ENCODE results near the gene CISH.

Gene CISH

GRCh38 chr3:50649451-50649931, 37.9 kb upstream of the CISH start:
- Mint-ChIP-seq H3K27me3 (ENCODE audit: low read depth) (no peaks in the 10 kb centered on the region), H3K27ac (peak overlapping the region; percentile 20), H3K4me1 (ENCODE audit: low read depth) (peaks cover 4% of the 10 kb centered on the region), H3K9me3 (no peaks in the 10 kb centered on the region), H3K36me3 (ENCODE audit: low read depth) (peaks cover 30% of the 10 kb centered on the region), H3K4me3 (no peak overlapping the region)
- no peak for DNase-seq (ENCODE audit: low spot score)

GRCh38 chr3:50648944-50649343, 37.4 kb upstream of the CISH start:
- H3K27me3 Mint-ChIP-seq (ENCODE audit: low read depth): no peaks in the 10 kb centered on the region
- peaks cover 35% of the 10 kb centered on the region for H3K36me3 Mint-ChIP-seq (ENCODE audit: low read depth)
- H3K4me3 Mint-ChIP-seq: no peak overlapping the region
- no peaks in the 10 kb centered on the region for H3K9me3 Mint-ChIP-seq
- H3K4me1 Mint-ChIP-seq (ENCODE audit: low read depth): peaks cover 4% of the 10 kb centered on the region
- no peak for DNase-seq (ENCODE audit: low spot score)
- H3K27ac Mint-ChIP-seq: no peak overlapping the region

- peaks cover 4% of the 10 kb centered on the region for H3K4me1 Mint-ChIP-seq (ENCODE audit: low read depth)
- no peak overlapping the region for H3K4me3 Mint-ChIP-seq
- H3K27me3 Mint-ChIP-seq (ENCODE audit: low read depth): no peaks in the 10 kb centered on the region
- no peak for DNase-seq (ENCODE audit: low spot score)
- no peak overlapping the region for H3K27ac Mint-ChIP-seq
- peaks cover 40% of the 10 kb centered on the region for H3K36me3 Mint-ChIP-seq (ENCODE audit: low read depth)
- no peaks in the 10 kb centered on the region for H3K9me3 Mint-ChIP-seq
These were observed 36.7 kb upstream of the CISH start for GRCh38 chr3:50648313-50648712.

- DNase-seq (ENCODE audit: low spot score): no peak
- H3K27ac Mint-ChIP-seq: no peak overlapping the region
- peaks cover 54% of the 10 kb centered on the region for H3K36me3 Mint-ChIP-seq (ENCODE audit: low read depth)
- H3K9me3 Mint-ChIP-seq: no peaks in the 10 kb centered on the region
- no peak overlapping the region for H3K4me3 Mint-ChIP-seq
- H3K4me1 Mint-ChIP-seq (ENCODE audit: low read depth): peaks cover 2% of the 10 kb centered on the region
- H3K27me3 Mint-ChIP-seq (ENCODE audit: low read depth): no peaks in the 10 kb centered on the region
These were observed 33.8 kb upstream of the CISH start for GRCh38 chr3:50645378-50645777.

- H3K36me3 Mint-ChIP-seq (ENCODE audit: low read depth): peaks cover 52% of the 10 kb centered on the region
- no peak for DNase-seq (ENCODE audit: low spot score)
These were observed 33.0 kb upstream of the CISH start for GRCh38 chr3:50644561-50644960.

GRCh38 chr3:50642382-50642781, 30.8 kb upstream of the CISH start:
- peaks cover 14% of the 10 kb centered on the region for H3K4me1 Mint-ChIP-seq (ENCODE audit: low read depth)
- no peaks in the 10 kb centered on the region for H3K27me3 Mint-ChIP-seq (ENCODE audit: low read depth)
- no peak overlapping the region for H3K4me3 Mint-ChIP-seq
- peaks cover 47% of the 10 kb centered on the region for H3K36me3 Mint-ChIP-seq (ENCODE audit: low read depth)
- H3K9me3 Mint-ChIP-seq: no peaks in the 10 kb centered on the region
- H3K27ac Mint-ChIP-seq: no peak overlapping the region
- DNase-seq (ENCODE audit: low spot score): no peak

More at GRCh38 chr3:50644561-50644960, 33.0 kb upstream of the CISH start:
- H3K27me3 Mint-ChIP-seq (ENCODE audit: low read depth): no peaks in the 10 kb centered on the region
- H3K4me3 Mint-ChIP-seq: no peak overlapping the region
- H3K9me3 Mint-ChIP-seq: no peaks in the 10 kb centered on the region
- H3K27ac Mint-ChIP-seq: no peak overlapping the region
- peaks cover 2% of the 10 kb centered on the region for H3K4me1 Mint-ChIP-seq (ENCODE audit: low read depth)

- no peak overlapping the region for H3K27ac Mint-ChIP-seq
- H3K27me3 Mint-ChIP-seq (ENCODE audit: low read depth): no peaks in the 10 kb centered on the region
- H3K4me3 Mint-ChIP-seq: no peak overlapping the region
- H3K36me3 Mint-ChIP-seq (ENCODE audit: low read depth): peaks cover 46% of the 10 kb centered on the region
- H3K9me3 Mint-ChIP-seq: no peaks in the 10 kb centered on the region
- peaks cover 30% of the 10 kb centered on the region for H3K4me1 Mint-ChIP-seq (ENCODE audit: low read depth)
- no peak for DNase-seq (ENCODE audit: low spot score)
These were observed 27.5 kb upstream of the CISH start for GRCh38 chr3:50639055-50639494.

- Mint-ChIP-seq H3K4me3 (no peak overlapping the region), H3K4me1 (ENCODE audit: low read depth) (peaks cover 42% of the 10 kb centered on the region), H3K27me3 (ENCODE audit: low read depth) (no peaks in the 10 kb centered on the region), H3K36me3 (ENCODE audit: low read depth) (peaks cover 47% of the 10 kb centered on the region), H3K9me3 (no peaks in the 10 kb centered on the region), H3K27ac (peak overlapping the region; percentile 77)
- no peak for DNase-seq (ENCODE audit: low spot score)
These were observed 26.4 kb upstream of the CISH start for GRCh38 chr3:50637945-50638344.

GRCh38 chr3:50637011-50637410, 25.4 kb upstream of the CISH start:
- Mint-ChIP-seq H3K4me1 (ENCODE audit: low read depth) (peaks cover 51% of the 10 kb centered on the region), H3K36me3 (ENCODE audit: low read depth) (peaks cover 47% of the 10 kb centered on the region), H3K4me3 (no peak overlapping the region), H3K27me3 (ENCODE audit: low read depth) (no peaks in the 10 kb centered on the region), H3K9me3 (no peaks in the 10 kb centered on the region), H3K27ac (peak overlapping the region; percentile 61)
- no peak for DNase-seq (ENCODE audit: low spot score)

- H3K27me3 Mint-ChIP-seq (ENCODE audit: low read depth): no peaks in the 10 kb centered on the region
- no peak for DNase-seq (ENCODE audit: low spot score)
- H3K9me3 Mint-ChIP-seq: no peaks in the 10 kb centered on the region
- no peak overlapping the region for H3K27ac Mint-ChIP-seq
- H3K4me1 Mint-ChIP-seq (ENCODE audit: low read depth): peaks cover 68% of the 10 kb centered on the region
- H3K4me3 Mint-ChIP-seq: no peak overlapping the region
- peaks cover 49% of the 10 kb centered on the region for H3K36me3 Mint-ChIP-seq (ENCODE audit: low read depth)
These were observed 23.5 kb upstream of the CISH start for GRCh38 chr3:50635066-50635465.

GRCh38 chr3:50633230-50633790, 21.7 kb upstream of the CISH start:
- no peaks in the 10 kb centered on the region for H3K9me3 Mint-ChIP-seq
- peaks cover 54% of the 10 kb centered on the region for H3K36me3 Mint-ChIP-seq (ENCODE audit: low read depth)
- peaks cover 75% of the 10 kb centered on the region for H3K4me1 Mint-ChIP-seq (ENCODE audit: low read depth)
- H3K27me3 Mint-ChIP-seq (ENCODE audit: low read depth): no peaks in the 10 kb centered on the region
- H3K27ac Mint-ChIP-seq: peak overlapping the region; percentile 85
- peak overlapping the region; percentile 22 for H3K4me3 Mint-ChIP-seq
- no peak for DNase-seq (ENCODE audit: low spot score)

- H3K27ac Mint-ChIP-seq: peak overlapping the region; percentile 85
- H3K9me3 Mint-ChIP-seq: no peaks in the 10 kb centered on the region
- no peaks in the 10 kb centered on the region for H3K27me3 Mint-ChIP-seq (ENCODE audit: low read depth)
- H3K4me1 Mint-ChIP-seq (ENCODE audit: low read depth): peaks cover 77% of the 10 kb centered on the region
- H3K36me3 Mint-ChIP-seq (ENCODE audit: low read depth): peaks cover 53% of the 10 kb centered on the region
- H3K4me3 Mint-ChIP-seq: peak overlapping the region; percentile 61
- no peak for DNase-seq (ENCODE audit: low spot score)
These were observed 20.9 kb upstream of the CISH start for GRCh38 chr3:50632450-50632849.

- DNase-seq (ENCODE audit: low spot score): no peak
- Mint-ChIP-seq H3K4me3 (peak overlapping the region; percentile 61), H3K4me1 (ENCODE audit: low read depth) (peaks cover 75% of the 10 kb centered on the region), H3K27ac (peak overlapping the region; percentile 85), H3K36me3 (ENCODE audit: low read depth) (peaks cover 54% of the 10 kb centered on the region), H3K9me3 (no peaks in the 10 kb centered on the region), H3K27me3 (ENCODE audit: low read depth) (no peaks in the 10 kb centered on the region)
These were observed 19.3 kb upstream of the CISH start for GRCh38 chr3:50630877-50631276.

- Mint-ChIP-seq H3K27ac (peak overlapping the region; percentile 57), H3K36me3 (ENCODE audit: low read depth) (peaks cover 54% of the 10 kb centered on the region), H3K4me1 (ENCODE audit: low read depth) (peaks cover 78% of the 10 kb centered on the region), H3K4me3 (peak overlapping the region; percentile 61), H3K9me3 (no peaks in the 10 kb centered on the region), H3K27me3 (ENCODE audit: low read depth) (no peaks in the 10 kb centered on the region)
- no peak for DNase-seq (ENCODE audit: low spot score)
These were observed 18.8 kb upstream of the CISH start for GRCh38 chr3:50630394-50630793.

- peaks cover 56% of the 10 kb centered on the region for H3K36me3 Mint-ChIP-seq (ENCODE audit: low read depth)
- H3K27ac Mint-ChIP-seq: no peak overlapping the region
- no peaks in the 10 kb centered on the region for H3K9me3 Mint-ChIP-seq
- no peaks in the 10 kb centered on the region for H3K27me3 Mint-ChIP-seq (ENCODE audit: low read depth)
- no peak for DNase-seq (ENCODE audit: low spot score)
- peaks cover 82% of the 10 kb centered on the region for H3K4me1 Mint-ChIP-seq (ENCODE audit: low read depth)
- no peak overlapping the region for H3K4me3 Mint-ChIP-seq
These were observed 17.0 kb upstream of the CISH start for GRCh38 chr3:50628601-50629000.
